Neutrophil (primary cell): ENCODE measurements around the gene MCHR1.
"Not testable (repeated sequence)": the region's sequence is repeated elsewhere in the genome, so short reads cannot be mapped to it uniquely, and the experiment has no call there.

Experiments used
- H3K27ac ChIP-seq: fragments of 200-600 bp; sonication (generic); 2 replicates; pipeline ENCODE4 v1.5.1; 2016; ENCODE audit warnings: mild to moderate bottlenecking, moderate library complexity
- H3K27me3 ChIP-seq: fragments of 200-600 bp; sonication (generic); 2 replicates; pipeline ENCODE4 v1.6.0; 2016; ENCODE audit warnings: mild to moderate bottlenecking
- H3K36me3 ChIP-seq: fragments of 200-600 bp; sonication (generic); 2 replicates; pipeline ENCODE4 v1.5.1; 2017
- H3K4me1 ChIP-seq, 2 experiments: fragments of 200-600 bp in 1 of 2; sonication (generic) in 1 of 2; 1 replicate in 1 of 2; 2 replicates in 1 of 2; pipeline versions ENCODE4 v1.5.1 to v1.6.1; 2013 to 2016; ENCODE audit warnings: low read depth in 1 of 2, low read length in 1 of 2, mild to moderate bottlenecking in 1 of 2, moderate library complexity in 1 of 2; ENCODE audit not compliant: control insufficient read depth in 1 of 2, insufficient read depth in 1 of 2
- H3K4me3 ChIP-seq, 2 experiments: fragments of 200-600 bp in 1 of 2; sonication (generic) in 1 of 2; 1 replicate in 1 of 2; 2 replicates in 1 of 2; pipeline ENCODE4 v1.5.1; 2013 to 2016; ENCODE audit warnings: low read depth in 1 of 2, low read length in 1 of 2, mild to moderate bottlenecking in 1 of 2, moderate library complexity in 1 of 2
- H3K9me3 ChIP-seq: fragments of 200-600 bp; sonication (generic); 2 replicates; pipeline ENCODE4 v1.5.1; 2016
- TF ChIP-seq, protein P1 (sequence below): fragments of 200-600 bp; sonication (generic); IDR thresholded peaks from 2 replicates; pipeline ENCODE4 v1.5.1; 2016; ENCODE audit warnings: antibody characterized with exemption

Gene MCHR1

DNA sequence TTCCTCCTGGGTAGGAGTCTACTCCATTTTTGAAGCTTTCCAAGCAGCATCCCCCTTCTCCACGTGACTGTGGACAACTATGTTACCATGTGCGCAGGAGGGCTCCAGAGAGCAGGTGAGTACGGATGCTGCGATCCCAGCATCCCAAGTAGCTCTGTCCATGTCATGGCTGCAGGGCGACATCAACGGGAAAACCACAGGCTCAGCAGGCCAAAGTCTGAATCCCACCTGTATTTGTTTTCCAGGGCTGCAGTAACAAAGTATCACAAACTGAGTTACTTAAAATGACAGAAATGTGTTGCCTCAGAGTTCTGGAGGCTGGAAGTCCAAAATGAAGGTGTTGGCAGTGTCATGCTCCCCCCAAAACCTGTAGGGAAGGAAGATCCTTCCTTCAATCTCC is 40.3 kb downstream of the MCHR1 start:
- Histone ChIP-seq H3K27ac (no peak overlapping the region), H3K9me3 (no peaks in the 10 kb centered on the region), H3K27me3 (peaks cover 24% of the 10 kb centered on the region), H3K36me3 (no peaks in the 10 kb centered on the region), H3K4me3 (no peak overlapping the region), H3K4me1 (no peaks in the 10 kb centered on the region)
- TF ChIP-seq, protein P1, sequence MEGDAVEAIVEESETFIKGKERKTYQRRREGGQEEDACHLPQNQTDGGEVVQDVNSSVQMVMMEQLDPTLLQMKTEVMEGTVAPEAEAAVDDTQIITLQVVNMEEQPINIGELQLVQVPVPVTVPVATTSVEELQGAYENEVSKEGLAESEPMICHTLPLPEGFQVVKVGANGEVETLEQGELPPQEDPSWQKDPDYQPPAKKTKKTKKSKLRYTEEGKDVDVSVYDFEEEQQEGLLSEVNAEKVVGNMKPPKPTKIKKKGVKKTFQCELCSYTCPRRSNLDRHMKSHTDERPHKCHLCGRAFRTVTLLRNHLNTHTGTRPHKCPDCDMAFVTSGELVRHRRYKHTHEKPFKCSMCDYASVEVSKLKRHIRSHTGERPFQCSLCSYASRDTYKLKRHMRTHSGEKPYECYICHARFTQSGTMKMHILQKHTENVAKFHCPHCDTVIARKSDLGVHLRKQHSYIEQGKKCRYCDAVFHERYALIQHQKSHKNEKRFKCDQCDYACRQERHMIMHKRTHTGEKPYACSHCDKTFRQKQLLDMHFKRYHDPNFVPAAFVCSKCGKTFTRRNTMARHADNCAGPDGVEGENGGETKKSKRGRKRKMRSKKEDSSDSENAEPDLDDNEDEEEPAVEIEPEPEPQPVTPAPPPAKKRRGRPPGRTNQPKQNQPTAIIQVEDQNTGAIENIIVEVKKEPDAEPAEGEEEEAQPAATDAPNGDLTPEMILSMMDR = no peak

DNA sequence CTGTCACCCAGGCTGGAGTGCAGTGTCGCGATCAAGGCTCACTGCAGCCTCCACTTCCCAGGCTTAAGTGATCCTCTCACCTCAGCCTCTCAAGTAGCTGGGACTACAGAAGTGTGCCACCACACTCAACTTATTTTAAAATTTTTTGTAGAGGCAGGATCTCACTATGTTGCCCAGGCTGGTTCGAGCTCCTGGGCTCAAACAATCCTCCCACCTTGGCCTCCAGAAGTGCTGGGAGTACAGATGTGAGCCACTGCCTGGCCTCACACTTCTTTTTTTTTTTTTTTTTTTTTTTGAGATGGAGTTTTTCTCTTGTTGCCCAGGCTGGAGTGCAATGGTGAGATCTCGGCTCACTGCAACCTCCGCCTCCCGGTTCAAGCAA is 40.9 kb downstream of the MCHR1 start:
- H3K4me3 ChIP-seq, H3K4me1 ChIP-seq, H3K27ac ChIP-seq, H3K9me3 ChIP-seq, H3K36me3 ChIP-seq: not testable (repeated sequence)
- H3K27me3 ChIP-seq = peaks cover 18% of the 10 kb centered on the region

DNA sequence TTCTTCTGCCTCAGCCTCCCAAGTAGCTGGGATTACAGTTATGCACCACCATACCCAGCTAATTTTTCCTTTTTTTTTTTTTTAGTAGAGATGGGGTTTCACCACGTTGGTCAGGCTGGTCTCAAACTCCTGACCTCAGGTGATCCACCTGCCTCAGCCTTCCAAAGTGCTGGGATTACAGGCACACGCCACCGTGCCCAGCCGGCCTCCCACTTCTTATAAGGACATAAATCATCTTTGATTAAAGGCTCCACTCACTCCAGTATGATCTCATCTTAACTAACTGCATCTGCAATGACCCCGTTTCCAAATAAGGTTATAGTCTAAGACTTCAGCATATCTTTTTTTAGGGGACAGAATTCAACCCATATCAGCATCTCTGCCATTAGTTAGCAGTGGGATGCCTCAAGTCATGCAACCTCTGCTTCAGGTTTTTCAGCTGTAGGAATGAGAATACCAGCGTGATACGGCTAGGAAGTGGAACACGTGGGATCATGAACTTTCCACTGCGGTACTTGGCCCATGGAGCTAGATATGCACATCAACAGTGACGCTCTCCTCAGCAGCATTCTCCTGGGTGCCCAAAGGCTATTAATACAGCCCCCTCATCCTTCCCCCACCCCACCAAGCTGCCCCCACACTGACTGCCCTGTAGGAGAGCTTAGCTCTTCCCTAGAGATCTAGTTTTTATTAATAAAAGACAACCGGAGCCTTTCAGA is 41.4 kb downstream of the MCHR1 start:
- TF ChIP-seq, protein P1 = no peak
- H3K27me3 ChIP-seq = peaks cover 13% of the 10 kb centered on the region

GRCh38 chr22:40721266-40721665 is 42.0 kb downstream of the MCHR1 start:
- no peak overlapping the region for H3K27ac ChIP-seq
- no peaks in the 10 kb centered on the region for H3K36me3 ChIP-seq
- no peaks in the 10 kb centered on the region for H3K4me1 ChIP-seq
- no peak overlapping the region for H3K4me3 ChIP-seq
- TF ChIP-seq, protein P1 = no peak
- no peaks in the 10 kb centered on the region for H3K9me3 ChIP-seq
- H3K27me3 ChIP-seq = peaks cover 13% of the 10 kb centered on the region

More for the DNA sequence above, 41.4 kb downstream of the MCHR1 start:
- Histone ChIP-seq H3K36me3 (no peaks in the 10 kb centered on the region), H3K9me3 (no peaks in the 10 kb centered on the region), H3K27ac (no peak overlapping the region), H3K4me1 (no peaks in the 10 kb centered on the region), H3K4me3 (no peak overlapping the region)

DNA sequence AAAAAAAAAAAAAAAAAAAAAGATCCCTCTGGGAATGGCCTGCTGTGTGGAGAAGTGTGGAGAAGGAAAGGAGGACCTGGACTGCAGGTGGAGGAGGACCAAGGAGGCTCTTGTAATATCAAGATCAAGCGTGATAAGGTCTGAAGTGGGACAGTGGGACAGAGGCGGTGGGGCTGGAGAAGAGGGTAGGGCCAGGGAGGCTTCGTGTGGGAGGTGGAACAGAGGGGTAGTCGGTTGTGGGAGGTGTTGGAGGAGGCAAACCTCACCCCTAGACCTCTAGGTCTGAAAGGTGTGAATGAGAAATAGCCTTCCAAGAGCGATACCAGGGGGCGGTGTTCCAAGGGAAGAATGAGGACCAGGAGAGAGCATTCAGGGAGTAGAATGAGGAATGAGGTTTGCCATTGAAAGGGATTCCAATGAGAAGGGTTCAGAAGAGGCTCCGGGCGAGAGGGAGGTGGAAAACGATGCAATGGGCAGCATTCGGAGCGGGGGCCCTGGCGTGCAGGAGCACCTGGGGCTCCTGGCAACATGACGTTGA is 44.2 kb downstream of the MCHR1 start:
- Histone ChIP-seq H3K4me1 (no peaks in the 10 kb centered on the region), H3K9me3 (no peaks in the 10 kb centered on the region), H3K36me3 (no peaks in the 10 kb centered on the region), H3K27ac (no peak overlapping the region), H3K27me3 (peaks cover 13% of the 10 kb centered on the region), H3K4me3 (no peak overlapping the region)
- TF ChIP-seq, protein P1 = no peak

- Histone ChIP-seq H3K27ac (no peak overlapping the region), H3K4me3 (no peak overlapping the region), H3K36me3 (no peaks in the 10 kb centered on the region), H3K27me3 (peaks cover 3% of the 10 kb centered on the region), H3K4me1 (no peaks in the 10 kb centered on the region), H3K9me3 (no peaks in the 10 kb centered on the region)
- TF ChIP-seq, protein P1 = no peak
Observed at GRCh38 chr22:40726514-40726913, 47.2 kb downstream of the MCHR1 start.
